AG10803 (cell line): ENCODE results near the gene RNF5.
"Not testable (repeated sequence)": the region's sequence is repeated elsewhere in the genome, so short reads cannot be mapped to it uniquely, and the experiment has no call there.

ENCODE experiments used
- DNase-seq: peaks from one replicate; pipeline ENCODE4 v3.0.0; 2010; ENCODE audit warnings: low read depth
- H3K4me3 ChIP-seq: 2 replicates; pipeline ENCODE4 v1.5.1; 2011; ENCODE audit warnings: mild to moderate bottlenecking, low read length, control low read depth
- CTCF ChIP-seq: conservative IDR thresholded peaks from 2 replicates; pipeline ENCODE4 v1.5.1; 2011; ENCODE audit warnings: mild to moderate bottlenecking, low read length, control low read depth, inconsistent platforms

The RNF5 gene

DNA sequence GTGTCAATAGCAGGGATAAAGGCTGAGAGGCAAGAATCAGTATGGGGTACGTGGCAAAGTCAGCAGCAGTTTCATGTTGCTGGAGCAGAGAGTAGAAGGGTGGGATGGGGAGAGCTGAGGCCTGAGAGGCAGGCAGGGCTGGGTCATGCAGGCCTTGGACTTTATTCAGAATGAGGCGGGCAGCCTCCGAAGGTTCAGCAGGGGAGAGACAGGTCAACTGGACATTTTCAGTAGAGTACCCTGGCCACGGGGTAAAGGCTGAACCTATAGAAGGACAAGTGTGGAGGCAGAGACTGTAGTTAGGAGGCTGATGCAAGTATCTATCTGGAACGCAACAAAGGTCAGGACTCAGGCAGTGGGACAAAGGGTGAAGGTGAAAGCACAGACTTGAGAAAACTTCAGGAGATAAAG is 32.0 kb downstream of the RNF5 start:
- TF ChIP-seq CTCF, result no peak
- no peak for DNase-seq
- no peak overlapping the region for H3K4me3 ChIP-seq

- H3K4me3 ChIP-seq, DNase-seq: not testable (repeated sequence)
These were observed 33.2 kb downstream of the RNF5 start for GRCh38 chr6:32211432-32211831.

GRCh38 chr6:32212076-32212760 is 34.0 kb downstream of the RNF5 start:
- no peak for TF ChIP-seq CTCF
- H3K4me3 ChIP-seq, result no peak overlapping the region
- DNase-seq, result no peak

DNA sequence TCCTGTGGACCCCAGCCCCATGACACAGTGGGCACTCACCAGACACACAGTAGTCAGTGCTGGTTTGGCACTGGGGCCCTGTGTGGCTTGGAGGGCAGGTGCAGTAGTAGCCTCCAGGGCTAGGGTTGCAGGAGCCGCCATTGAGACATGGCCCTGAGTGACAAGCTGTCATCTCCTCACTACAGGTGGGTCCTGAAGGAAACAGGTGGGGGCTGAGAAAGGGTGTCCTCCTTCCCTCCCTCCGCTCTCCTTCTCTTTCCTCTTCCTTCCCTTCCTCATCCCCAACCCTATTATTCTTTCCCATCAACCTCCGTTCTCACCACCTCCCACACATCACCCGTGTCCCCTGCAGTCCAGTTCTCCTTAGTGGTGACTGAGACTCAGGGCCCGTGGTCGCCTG is 35.4 kb downstream of the RNF5 start:
- no peak overlapping the region for H3K4me3 ChIP-seq
- TF ChIP-seq CTCF, result no peak
- no peak for DNase-seq

- H3K4me3 ChIP-seq, result no peak overlapping the region
- no peak for DNase-seq
- no peak for TF ChIP-seq CTCF
These were observed 35.9 kb downstream of the RNF5 start for GRCh38 chr6:32214126-32214525.

DNA sequence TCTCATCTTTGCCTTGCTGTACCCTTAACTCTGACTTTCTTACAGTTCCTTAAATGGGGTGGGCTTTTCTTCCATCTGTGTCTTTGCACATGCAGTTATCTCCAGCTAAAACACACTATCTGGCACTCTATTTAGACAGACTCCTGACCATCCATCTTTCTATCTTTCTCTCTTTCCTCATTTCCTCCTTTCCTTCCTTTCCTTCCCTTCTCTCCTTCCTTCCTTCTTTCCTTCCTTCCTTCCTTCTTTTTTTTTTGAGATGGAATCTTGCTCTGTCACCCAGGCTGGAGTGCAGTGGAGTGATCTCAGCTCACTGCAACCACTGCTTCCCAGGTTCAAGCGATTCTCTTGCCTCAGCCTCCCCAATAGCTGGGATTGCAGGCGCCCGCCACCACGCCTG is 37.4 kb downstream of the RNF5 start:
- no peak for DNase-seq
- no peak for TF ChIP-seq CTCF
- no peak overlapping the region for H3K4me3 ChIP-seq

GRCh38 chr6:32216285-32216684 is 38.1 kb downstream of the RNF5 start:
- H3K4me3 ChIP-seq, result no peak overlapping the region
- DNase-seq, result no peak
- TF ChIP-seq CTCF, result no peak

DNA sequence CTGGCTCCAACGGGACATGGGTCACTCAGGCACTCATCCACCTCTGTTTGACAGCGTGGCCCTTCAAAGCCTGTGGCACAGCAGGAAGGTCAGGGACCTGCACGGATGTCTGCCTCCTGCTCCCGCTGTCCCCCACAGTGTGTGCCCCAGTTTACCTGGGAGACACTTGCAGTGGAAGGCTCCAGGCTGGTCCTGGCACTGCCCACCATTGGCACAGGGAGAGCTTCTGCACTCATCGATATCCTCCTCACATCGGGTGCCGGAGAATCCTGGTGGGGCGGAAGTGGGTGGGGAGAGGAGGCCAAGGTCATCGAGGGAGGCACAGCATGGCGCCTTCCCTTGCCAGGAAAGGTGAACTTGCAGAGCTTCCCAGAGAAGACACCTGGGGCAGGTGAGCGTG is 38.8 kb downstream of the RNF5 start:
- no peak for TF ChIP-seq CTCF
- no peak for DNase-seq
- no peak overlapping the region for H3K4me3 ChIP-seq
